Duodenal mucosa (tissue), 2 donors: Measurements from ENCODE around the gene MTHFD1.

Experiments used
- H3K27ac ChIP-seq: one replicate; pipeline ENCODE4 v1.7.0; 2013; ENCODE audit warnings: low read depth, low read length
- H3K27me3 ChIP-seq, 2 donors: one replicate each; pipeline ENCODE4 v1.7.0; 2013; ENCODE audit warnings: low read length in 2 of 2, control low read depth in 1 of 2; ENCODE audit not compliant: insufficient read depth in 2 of 2, control insufficient read depth in 1 of 2
- H3K36me3 ChIP-seq, 2 donors: one replicate each; pipeline ENCODE4 v1.7.0; 2013; ENCODE audit warnings: low read length in 2 of 2, control low read depth in 1 of 2; ENCODE audit not compliant: insufficient read depth in 2 of 2, control insufficient read depth in 1 of 2
- H3K4me1 ChIP-seq, 2 donors: one replicate each; pipeline ENCODE4 v1.7.0; 2013; ENCODE audit warnings: low read length in 2 of 2, control low read depth in 1 of 2; ENCODE audit not compliant: insufficient read depth in 2 of 2, control insufficient read depth in 1 of 2
- H3K4me3 ChIP-seq, 2 donors: one replicate each; pipeline ENCODE4 v1.7.0; 2013; ENCODE audit warnings: low read length in 2 of 2, low read depth in 1 of 2
- H3K9ac ChIP-seq, 2 donors: one replicate each; pipeline ENCODE4 v1.7.0; 2013; ENCODE audit warnings: low read length in 2 of 2, low read depth in 1 of 2
- H3K9me3 ChIP-seq, 2 donors: one replicate each; pipeline ENCODE4 v1.7.0; 2013; ENCODE audit warnings: low read length in 2 of 2, control low read depth in 1 of 2; ENCODE audit not compliant: control insufficient read depth in 1 of 2

MTHFD1 gene

GRCh38 chr14:64421166-64421565 lies 33.0 kb downstream of the MTHFD1 start:
- Histone ChIP-seq H3K27ac (no peak overlapping the region), H3K36me3 (peaks cover 19 to 72% of the 10 kb centered on the region in 2 donors), H3K4me3 (no peak overlapping the region), H3K27me3 (no peaks in the 10 kb centered on the region), H3K9ac (no peak overlapping the region), H3K4me1 (no peaks in the 10 kb centered on the region), H3K9me3 (no peaks in the 10 kb centered on the region)

GRCh38 chr14:64422005-64422404 lies 33.9 kb downstream of the MTHFD1 start:
- no peaks in the 10 kb centered on the region for H3K27me3 ChIP-seq
- no peak overlapping the region for H3K27ac ChIP-seq
- peaks cover 21 to 72% of the 10 kb centered on the region in 2 donors for H3K36me3 ChIP-seq

GRCh38 chr14:64422756-64423155 lies 34.6 kb downstream of the MTHFD1 start:
- H3K4me3 ChIP-seq: no peak overlapping the region
- no peak overlapping the region for H3K9ac ChIP-seq
- H3K27ac ChIP-seq: no peak overlapping the region
- no peaks in the 10 kb centered on the region for H3K4me1 ChIP-seq
- H3K27me3 ChIP-seq: no peaks in the 10 kb centered on the region
- peaks cover 24 to 74% of the 10 kb centered on the region in 2 donors for H3K36me3 ChIP-seq
- no peaks in the 10 kb centered on the region for H3K9me3 ChIP-seq

More at GRCh38 chr14:64422005-64422404, 33.9 kb downstream of the MTHFD1 start:
- Histone ChIP-seq H3K4me1 (no peaks in the 10 kb centered on the region), H3K9me3 (no peaks in the 10 kb centered on the region), H3K9ac (no peak overlapping the region), H3K4me3 (no peak overlapping the region)

DNA sequence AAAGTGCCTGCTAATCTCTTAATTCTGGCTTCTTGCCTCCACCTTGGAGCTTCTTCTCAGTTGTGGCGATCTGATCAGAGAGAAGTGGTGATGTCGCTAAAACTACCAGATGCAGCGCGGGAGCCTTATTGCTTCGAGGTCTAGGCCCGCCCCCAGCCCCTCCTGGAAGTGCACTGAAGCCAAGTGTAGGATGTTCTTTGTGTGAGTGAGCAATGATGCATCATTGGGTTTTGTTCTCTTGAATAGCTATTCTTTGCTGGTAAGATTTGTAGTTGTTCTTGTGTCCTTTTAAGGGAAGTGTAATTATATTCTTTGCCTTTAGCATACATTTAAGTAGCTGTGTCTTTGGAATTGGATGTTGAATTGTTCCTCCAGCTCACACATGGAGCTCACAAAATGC lies 35.8 kb downstream of the MTHFD1 start:
- no peak overlapping the region for H3K9ac ChIP-seq
- H3K4me3 ChIP-seq: no peak overlapping the region
- H3K27me3 ChIP-seq: no peaks in the 10 kb centered on the region
- H3K4me1 ChIP-seq: no peaks in the 10 kb centered on the region
- H3K36me3 ChIP-seq: peaks cover 24 to 73% of the 10 kb centered on the region in 2 donors
- no peaks in the 10 kb centered on the region for H3K9me3 ChIP-seq
- no peak overlapping the region for H3K27ac ChIP-seq

- H3K9me3 ChIP-seq: no peaks in the 10 kb centered on the region
- H3K9ac ChIP-seq: no peak overlapping the region
- H3K4me1 ChIP-seq: peaks cover 6 to 7% of the 10 kb centered on the region in 2 donors
- H3K36me3 ChIP-seq: peaks cover 17 to 44% of the 10 kb centered on the region in 2 donors
- H3K27me3 ChIP-seq: no peaks in the 10 kb centered on the region
- H3K4me3 ChIP-seq: no peak overlapping the region
- H3K27ac ChIP-seq: no peak overlapping the region
Observed at GRCh38 chr14:64434528-64434927, 46.4 kb downstream of the MTHFD1 start.

DNA sequence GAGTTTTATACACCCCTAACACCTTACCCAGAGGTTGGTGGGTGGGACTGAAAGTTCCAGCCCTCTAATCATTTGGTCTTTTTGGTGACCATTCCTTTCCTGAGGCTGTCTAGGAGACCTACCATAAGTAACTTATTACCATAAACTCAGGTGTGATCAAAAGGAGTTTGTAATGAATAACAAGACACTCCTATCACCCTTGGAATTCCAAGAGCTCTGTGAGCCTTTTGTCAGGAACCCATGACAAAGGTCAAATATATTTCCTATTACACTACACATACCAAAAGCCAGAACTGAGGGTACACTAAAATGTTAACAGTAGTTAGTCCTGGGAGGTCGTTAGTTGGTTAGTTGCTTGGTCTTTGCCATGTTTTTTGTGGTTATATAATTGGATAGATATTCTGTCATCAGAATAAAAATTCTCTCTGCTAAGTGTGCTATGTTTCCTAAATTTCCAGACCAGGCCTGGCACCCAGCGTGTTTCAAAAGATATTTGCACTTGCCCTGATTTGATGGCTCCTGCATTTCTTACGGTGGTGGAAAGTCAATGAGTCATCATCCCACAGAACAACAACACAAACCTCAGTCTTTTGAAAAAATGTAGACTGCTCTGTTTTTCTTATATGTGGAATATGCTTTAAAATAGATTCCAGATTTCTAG lies 50.2 kb downstream of the MTHFD1 start:
- peak overlapping the region in 1 of 2 donors; percentile 9 for H3K4me3 ChIP-seq
- no peak overlapping the region for H3K9ac ChIP-seq
- H3K9me3 ChIP-seq: no peaks in the 10 kb centered on the region
- peaks cover 6 to 7% of the 10 kb centered on the region in 2 donors for H3K4me1 ChIP-seq
- H3K27ac ChIP-seq: no peak overlapping the region
- no peaks in the 10 kb centered on the region for H3K27me3 ChIP-seq
- H3K36me3 ChIP-seq: peaks cover 11 to 58% of the 10 kb centered on the region in 2 donors

- Histone ChIP-seq H3K27me3 (no peaks in the 10 kb centered on the region), H3K9me3 (no peaks in the 10 kb centered on the region), H3K4me1 (peaks cover 6 to 7% of the 10 kb centered on the region in 2 donors), H3K4me3 (no peak overlapping the region), H3K9ac (no peak overlapping the region), H3K27ac (no peak overlapping the region), H3K36me3 (peaks cover 18 to 62% of the 10 kb centered on the region in 2 donors)
Observed at GRCh38 chr14:64439141-64439540, 51.0 kb downstream of the MTHFD1 start.

DNA sequence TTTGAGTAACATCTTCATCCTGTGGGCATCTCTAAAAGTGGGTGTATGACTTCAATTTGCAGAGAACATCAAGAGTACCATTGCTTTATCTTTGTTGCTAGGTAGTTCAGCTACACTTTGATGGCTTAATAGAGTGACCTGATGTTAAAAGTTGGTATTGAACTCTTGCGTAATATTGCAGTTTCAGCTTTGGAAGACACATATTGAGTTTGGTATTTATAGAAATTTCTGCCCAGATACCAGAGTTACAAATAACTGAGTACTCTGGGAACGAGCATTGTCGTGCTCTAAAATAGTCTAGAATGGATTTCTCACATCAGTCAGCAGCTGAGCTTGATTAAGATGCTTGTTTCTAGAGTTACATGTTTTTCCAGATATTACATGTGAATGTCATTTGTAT lies 52.3 kb downstream of the MTHFD1 start:
- peaks cover 16 to 60% of the 10 kb centered on the region in 2 donors for H3K36me3 ChIP-seq
- no peak overlapping the region for H3K9ac ChIP-seq
- no peaks in the 10 kb centered on the region for H3K27me3 ChIP-seq
- no peak overlapping the region for H3K27ac ChIP-seq
- H3K9me3 ChIP-seq: no peaks in the 10 kb centered on the region
- peaks cover 6 to 7% of the 10 kb centered on the region in 2 donors for H3K4me1 ChIP-seq
- H3K4me3 ChIP-seq: no peak overlapping the region

DNA sequence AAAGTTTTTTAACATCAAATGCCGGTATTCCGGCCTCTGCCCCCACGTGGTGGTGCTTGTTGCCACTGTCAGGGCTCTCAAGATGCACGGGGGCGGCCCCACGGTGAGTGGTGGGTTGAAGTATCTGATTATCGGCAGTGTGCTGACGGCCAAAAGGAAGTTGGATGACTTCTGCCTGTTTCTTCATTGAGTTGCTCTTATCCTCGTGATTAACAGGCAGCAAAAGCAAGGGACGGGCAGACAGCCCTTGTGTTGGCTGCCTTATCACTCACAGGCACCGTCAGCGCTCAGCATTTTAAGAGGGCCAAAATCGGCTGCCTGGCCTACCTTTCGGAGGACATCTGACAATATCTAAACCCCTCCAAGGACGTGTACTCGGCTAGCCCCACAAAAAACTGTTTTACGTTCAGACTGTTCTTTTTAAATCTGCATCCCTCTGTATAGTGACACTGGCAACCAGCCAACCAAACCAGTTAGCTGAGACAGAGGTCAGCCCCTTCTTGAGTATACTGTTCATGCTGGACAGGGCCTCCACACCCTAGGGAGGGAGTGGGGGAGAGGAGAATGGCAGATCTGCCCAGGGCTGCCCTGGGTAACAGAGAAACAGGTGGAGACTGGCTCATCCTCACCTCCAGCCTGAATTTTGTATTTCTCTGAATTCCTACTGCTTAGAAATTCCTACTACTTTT lies 54.3 kb downstream of the MTHFD1 start:
- H3K27ac ChIP-seq: no peak overlapping the region
- no peaks in the 10 kb centered on the region for H3K27me3 ChIP-seq
- H3K4me3 ChIP-seq: no peak overlapping the region
- peaks cover 12 to 48% of the 10 kb centered on the region in 2 donors for H3K36me3 ChIP-seq
- no peak overlapping the region for H3K9ac ChIP-seq
- H3K4me1 ChIP-seq: peaks cover 3 to 7% of the 10 kb centered on the region in 2 donors
- no peaks in the 10 kb centered on the region for H3K9me3 ChIP-seq

DNA sequence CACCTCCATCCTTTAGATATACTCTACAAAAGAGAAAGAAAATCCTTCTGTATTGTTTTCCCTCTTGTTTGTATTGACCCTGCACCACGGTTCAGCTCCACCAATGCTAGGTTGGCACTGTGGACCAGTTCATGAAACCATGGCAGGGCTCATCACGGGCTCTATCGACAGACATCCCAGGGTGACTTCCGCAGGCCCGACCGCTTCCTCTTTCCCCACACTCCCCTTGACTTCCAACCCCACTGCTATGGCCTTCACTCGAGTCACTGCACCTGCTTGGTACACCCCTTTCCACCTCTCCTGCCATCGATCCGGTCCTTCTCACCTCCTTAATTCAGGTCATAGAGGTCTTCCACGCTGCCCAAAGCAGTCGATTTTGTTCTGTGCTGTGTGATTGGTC lies 56.0 kb downstream of the MTHFD1 start:
- H3K36me3 ChIP-seq: peaks cover 12 to 47% of the 10 kb centered on the region in 2 donors

More for the DNA sequence above, 56.0 kb downstream of the MTHFD1 start:
- H3K9me3 ChIP-seq: no peaks in the 10 kb centered on the region
- H3K4me3 ChIP-seq: no peak overlapping the region
- H3K27me3 ChIP-seq: no peaks in the 10 kb centered on the region
- no peak overlapping the region for H3K27ac ChIP-seq
- H3K9ac ChIP-seq: no peak overlapping the region
- H3K4me1 ChIP-seq: no peaks in the 10 kb centered on the region
